ENCODE measurements around the gene TCF3. TPM values are rescaled to one million over a fixed set of nuclear protein-coding genes. Genes with fewer than 3 reads are reported as not detected.

Gene TCF3
- total and polyA plus RNA-seq, 9 donors: 73.5 to 153 (median 127) TPM

- H3K27me3 ChIP-seq (ENCODE audit: control insufficient read depth, insufficient read depth, low read length): no peaks in the 10 kb centered on the region
- H3K27ac ChIP-seq (ENCODE audit: low read length): no peak overlapping the region
- H3K36me3 ChIP-seq (ENCODE audit: control insufficient read depth, insufficient read depth, low read length): peaks cover 80% of the 10 kb centered on the region
- DNase-seq: no peak
- H3K4me1 ChIP-seq (ENCODE audit: control insufficient read depth, insufficient read depth, low read length): no peaks in the 10 kb centered on the region
- 84% methylated on average over 25 of the region's 31 CpGs for WGBS (ENCODE audit: insufficient coverage)
- H3K9me3 ChIP-seq (replicated peaks; ENCODE audit: control insufficient read depth, low read depth, low read length): peaks cover 6% of the 10 kb centered on the region
- no peak overlapping the region for H3K4me3 ChIP-seq (ENCODE audit: low read length)
These were observed 20.8 kb downstream of the TCF3 start for GRCh38 chr19:1631557-1632100.

- no peaks in the 10 kb centered on the region for H3K4me1 ChIP-seq (ENCODE audit: control insufficient read depth, insufficient read depth, low read length)
- H3K27ac ChIP-seq (ENCODE audit: low read length): no peak overlapping the region
- H3K27me3 ChIP-seq (ENCODE audit: control insufficient read depth, insufficient read depth, low read length): no peaks in the 10 kb centered on the region
- WGBS (ENCODE audit: insufficient coverage): 84% methylated on average over 13 of the region's 17 CpGs
- H3K9me3 ChIP-seq (replicated peaks; ENCODE audit: control insufficient read depth, low read depth, low read length): peaks cover 6% of the 10 kb centered on the region
- peaks cover 80% of the 10 kb centered on the region for H3K36me3 ChIP-seq (ENCODE audit: control insufficient read depth, insufficient read depth, low read length)
- no peak for DNase-seq
- H3K4me3 ChIP-seq (ENCODE audit: low read length): no peak overlapping the region
These were observed 21.6 kb downstream of the TCF3 start for GRCh38 chr19:1630811-1631210.

- H3K4me3 ChIP-seq (ENCODE audit: low read length): no peak overlapping the region
- no peak for DNase-seq
- peaks cover 81% of the 10 kb centered on the region for H3K36me3 ChIP-seq (ENCODE audit: control insufficient read depth, insufficient read depth, low read length)
- no peak overlapping the region for H3K27ac ChIP-seq (ENCODE audit: low read length)
- no peaks in the 10 kb centered on the region for H3K4me1 ChIP-seq (ENCODE audit: control insufficient read depth, insufficient read depth, low read length)
- H3K27me3 ChIP-seq (ENCODE audit: control insufficient read depth, insufficient read depth, low read length): no peaks in the 10 kb centered on the region
- 91% methylated on average over 14 of the region's 20 CpGs for WGBS (ENCODE audit: insufficient coverage)
- H3K9me3 ChIP-seq (replicated peaks; ENCODE audit: control insufficient read depth, low read depth, low read length): peaks cover 5% of the 10 kb centered on the region
These were observed 22.4 kb downstream of the TCF3 start for GRCh38 chr19:1630012-1630411.

GRCh38 chr19:1629256-1629808 is 23.1 kb downstream of the TCF3 start:
- WGBS (ENCODE audit: insufficient coverage): 92% methylated on average over 23 of the region's 24 CpGs
- peaks cover 80% of the 10 kb centered on the region for H3K36me3 ChIP-seq (ENCODE audit: control insufficient read depth, insufficient read depth, low read length)

GRCh38 chr19:1627194-1627593 is 25.2 kb downstream of the TCF3 start:
- DNase-seq: no peak
- Histone ChIP-seq H3K4me3 (ENCODE audit: low read length) (no peak overlapping the region), H3K36me3 (ENCODE audit: control insufficient read depth, insufficient read depth, low read length) (peaks cover 79% of the 10 kb centered on the region), H3K4me1 (ENCODE audit: control insufficient read depth, insufficient read depth, low read length) (no peaks in the 10 kb centered on the region), H3K9me3 (replicated peaks; ENCODE audit: control insufficient read depth, low read depth, low read length) (no peaks in the 10 kb centered on the region), H3K27me3 (ENCODE audit: control insufficient read depth, insufficient read depth, low read length) (no peaks in the 10 kb centered on the region), H3K27ac (ENCODE audit: low read length) (no peak overlapping the region)
- WGBS (ENCODE audit: insufficient coverage): 84% methylated on average over 9 of the region's 17 CpGs

More at GRCh38 chr19:1629256-1629808, 23.1 kb downstream of the TCF3 start:
- Histone ChIP-seq H3K4me3 (ENCODE audit: low read length) (no peak overlapping the region), H3K27me3 (ENCODE audit: control insufficient read depth, insufficient read depth, low read length) (no peaks in the 10 kb centered on the region), H3K9me3 (replicated peaks; ENCODE audit: control insufficient read depth, low read depth, low read length) (no peaks in the 10 kb centered on the region), H3K4me1 (ENCODE audit: control insufficient read depth, insufficient read depth, low read length) (no peaks in the 10 kb centered on the region), H3K27ac (ENCODE audit: low read length) (no peak overlapping the region)
- DNase-seq: no peak

GRCh38 chr19:1626417-1627010 is 25.9 kb downstream of the TCF3 start:
- no peak for DNase-seq
- no peaks in the 10 kb centered on the region for H3K4me1 ChIP-seq (ENCODE audit: control insufficient read depth, insufficient read depth, low read length)
- H3K36me3 ChIP-seq (ENCODE audit: control insufficient read depth, insufficient read depth, low read length): peaks cover 79% of the 10 kb centered on the region
- H3K4me3 ChIP-seq (ENCODE audit: low read length): no peak overlapping the region
- H3K27me3 ChIP-seq (ENCODE audit: control insufficient read depth, insufficient read depth, low read length): no peaks in the 10 kb centered on the region
- no peak overlapping the region for H3K27ac ChIP-seq (ENCODE audit: low read length)
- H3K9me3 ChIP-seq (replicated peaks; ENCODE audit: control insufficient read depth, low read depth, low read length): no peaks in the 10 kb centered on the region
- 86% methylated on average over 25 of the region's 32 CpGs for WGBS (ENCODE audit: insufficient coverage)

- no peaks in the 10 kb centered on the region for H3K4me1 ChIP-seq (ENCODE audit: control insufficient read depth, insufficient read depth, low read length)
- H3K9me3 ChIP-seq (replicated peaks; ENCODE audit: control insufficient read depth, low read depth, low read length): no peaks in the 10 kb centered on the region
- no peaks in the 10 kb centered on the region for H3K27me3 ChIP-seq (ENCODE audit: control insufficient read depth, insufficient read depth, low read length)
- 62% methylated on average over 20 of the region's 23 CpGs for WGBS (ENCODE audit: insufficient coverage)
- peaks cover 81% of the 10 kb centered on the region for H3K36me3 ChIP-seq (ENCODE audit: control insufficient read depth, insufficient read depth, low read length)
- no peak overlapping the region for H3K4me3 ChIP-seq (ENCODE audit: low read length)
- peak; percentile 65 for DNase-seq
- H3K27ac ChIP-seq (ENCODE audit: low read length): no peak overlapping the region
These were observed 28.0 kb downstream of the TCF3 start for GRCh38 chr19:1624458-1624857.

- Histone ChIP-seq H3K36me3 (ENCODE audit: control insufficient read depth, insufficient read depth, low read length) (peaks cover 95% of the 10 kb centered on the region), H3K9me3 (replicated peaks; ENCODE audit: control insufficient read depth, low read depth, low read length) (no peaks in the 10 kb centered on the region), H3K4me3 (ENCODE audit: low read length) (no peak overlapping the region), H3K27ac (ENCODE audit: low read length) (no peak overlapping the region), H3K4me1 (ENCODE audit: control insufficient read depth, insufficient read depth, low read length) (no peaks in the 10 kb centered on the region), H3K27me3 (ENCODE audit: control insufficient read depth, insufficient read depth, low read length) (no peaks in the 10 kb centered on the region)
- WGBS (ENCODE audit: insufficient coverage): 79% methylated on average over 3 of the region's 5 CpGs
- no peak for DNase-seq
These were observed 29.9 kb downstream of the TCF3 start for GRCh38 chr19:1622541-1622940.

GRCh38 chr19:1622007-1622406 is 30.4 kb downstream of the TCF3 start:
- Histone ChIP-seq H3K36me3 (ENCODE audit: control insufficient read depth, insufficient read depth, low read length) (peaks cover 96% of the 10 kb centered on the region), H3K27me3 (ENCODE audit: control insufficient read depth, insufficient read depth, low read length) (no peaks in the 10 kb centered on the region), H3K9me3 (replicated peaks; ENCODE audit: control insufficient read depth, low read depth, low read length) (no peaks in the 10 kb centered on the region), H3K27ac (ENCODE audit: low read length) (no peak overlapping the region), H3K4me1 (ENCODE audit: control insufficient read depth, insufficient read depth, low read length) (no peaks in the 10 kb centered on the region), H3K4me3 (ENCODE audit: low read length) (no peak overlapping the region)
- no peak for DNase-seq
- whole genome bisulfite sequencing (ENCODE audit: insufficient coverage): 84% methylated on average over 11 of the region's 23 CpGs

- Histone ChIP-seq H3K27me3 (ENCODE audit: control insufficient read depth, insufficient read depth, low read length) (no peaks in the 10 kb centered on the region), H3K4me3 (ENCODE audit: low read length) (no peak overlapping the region), H3K36me3 (ENCODE audit: control insufficient read depth, insufficient read depth, low read length) (peaks cover 96% of the 10 kb centered on the region), H3K27ac (ENCODE audit: low read length) (no peak overlapping the region), H3K4me1 (ENCODE audit: control insufficient read depth, insufficient read depth, low read length) (no peaks in the 10 kb centered on the region), H3K9me3 (replicated peaks; ENCODE audit: control insufficient read depth, low read depth, low read length) (no peaks in the 10 kb centered on the region)
- WGBS (ENCODE audit: insufficient coverage): 94% methylated on average over 14 of the region's 23 CpGs
- no peak for DNase-seq
These were observed 30.8 kb downstream of the TCF3 start for GRCh38 chr19:1621574-1621973.
